Stomach (tissue), 9 donors: Measurements from ENCODE around the gene GFI1B. TPM values are rescaled to one million over a fixed set of nuclear protein-coding genes. Genes with fewer than 3 reads are reported as not detected.
A peak's percentile ranks its signal among the peaks of the same experiment; 100 is the strongest.

Experiments
- DNase-seq, 2 donors: peaks; one replicate each; pipeline versions ENCODE4 v3.0.0 to v3.0.0-alpha.2; 2013 to 2019
- H3K27ac ChIP-seq, 5 donors: fragments of 200-600 bp in 4 of 5; sonication (generic) in 4 of 5; one replicate each; pipeline ENCODE4 v1.5.1; 2013 to 2019; ENCODE audit warnings: mild to moderate bottlenecking in 1 of 5, moderate library complexity in 1 of 5
- H3K27me3 ChIP-seq, 3 donors: fragments of 200-600 bp; sonication (generic); one replicate each; pipeline ENCODE4 v1.5.1; 2017 to 2019; ENCODE audit warnings: mixed run types in 1 of 3
- H3K36me3 ChIP-seq, 4 donors: fragments of 200-600 bp; sonication (generic); 1 replicate in 3 of 4; 2 replicates in 1 of 4; pipeline ENCODE4 v1.5.1; 2016 to 2019
- H3K4me1 ChIP-seq, 4 donors: fragments of 200-600 bp; sonication (generic); one replicate each; pipeline ENCODE4 v1.5.1; 2016 to 2019
- H3K4me3 ChIP-seq, 4 donors: fragments of 200-600 bp; sonication (generic) in 3 of 4; one replicate each; pipeline ENCODE4 v1.5.1; 2016 to 2019; ENCODE audit warnings: mild to moderate bottlenecking in 1 of 4
- H3K9me3 ChIP-seq, 4 donors: fragments of 200-600 bp; sonication (generic); one replicate each; pipeline ENCODE4 v1.5.1; 2016 to 2019
- CTCF ChIP-seq, 7 experiments: fragments of 450-650 bp in 4 of 7; fragments of 200-600 bp in 3 of 7; sonication (generic) in 3 of 7; IDR thresholded peaks; one replicate each; pipeline ENCODE4 v1.5.1; 2016 to 2019; ENCODE audit warnings: antibody characterized with exemption in 7 of 7, control low read depth in 2 of 7, mild to moderate bottlenecking in 1 of 7
- EP300 ChIP-seq: sonication (generic); formaldehyde crosslinking; IDR thresholded peaks from one replicate; pipeline ENCODE4 v1.6.1; 2017; ENCODE audit warnings: antibody characterized with exemption
- POLR2A ChIP-seq, 4 donors: fragments of 450-650 bp; IDR thresholded peaks; one replicate each; pipeline ENCODE4 v1.6.1; 2016; ENCODE audit warnings: antibody characterized with exemption in 4 of 4, control low read depth in 2 of 4, mild to moderate bottlenecking in 1 of 4, moderate library complexity in 1 of 4
- POLR2AphosphoS5 ChIP-seq, 3 donors: sonication (generic); formaldehyde crosslinking; IDR thresholded peaks; one replicate each; pipeline ENCODE4 v1.6.1; 2016; ENCODE audit warnings: antibody characterized with exemption in 3 of 3
- WGBS, 5 donors: extraction: QIAGEN DNeasy Blood & Tissue Kit in 3 of 5; methylation state at CpG; one replicate each; pipeline versions ENCODE4 v1.1.5 to v1.1.7; 2013 to 2018; 5-methylcytosine and 5-hydroxymethylcytosine counted together
- intact Hi-C: fragments of 100-400 bp; cut with DNase I; formaldehyde crosslinking; loops from one replicate; pipeline ENCODE4 v1.15.1; 2023; ENCODE audit warnings: low total_unique reads
- polyA plus RNA-seq, 3 donors: library from polyadenylated mRNA; stranded (reverse); fragments of 200-250 nt; gene quantifications; one replicate each; pipeline ENCODE4 v1.2.3, GENCODE V29; 2013
- total RNA-seq, 5 donors: library from RNA; depleted of rRNA; stranded (reverse); fragments of >200 nt; gene quantifications; one replicate each; pipeline versions ENCODE4 v1.1.0 to v1.2.3, GENCODE V29; 2014 to 2016
- donor health status: healthy with polysubstance abuse.
- donor health status: Bipolar disorder and iron deficiency.
- donor health status: healthy.

GFI1B gene
- total and polyA plus RNA-seq, 8 donors: 1.0 TPM; not detected in 7

GRCh38 chr9:133030317-133031129 lies 52.0 kb downstream of the GFI1B start, which contains the start of gene GTF3C5:
TSS of gene GTF3C5 (plus strand) at chr9:133030997. CDS start at chr9:133031012, 15 bp downstream.
- H3K27me3 ChIP-seq: no peaks in the 10 kb centered on the region
- 0 to 1% (median 0%) methylated on average over 40 to 63 of the region's 63 CpGs for WGBS, 5 donors
- TF ChIP-seq EP300: no peak
- TF ChIP-seq POLR2A (IDR thresholded peaks at IDR 0.05): peak in 1 of 4 donors; percentile 49
- peak in 1 of 7 experiments; percentile 6 for TF ChIP-seq CTCF (IDR thresholded peaks at IDR 0.05)
- TF ChIP-seq POLR2AphosphoS5 (IDR thresholded peaks at IDR 0.05): peak; percentile 61 to 88 (median 73)
- H3K9me3 ChIP-seq: no peaks in the 10 kb centered on the region
- H3K27ac ChIP-seq: peak within 1 kb of the TSS; percentile 89 to 97 (median 94)
- intact Hi-C loops: no loop called here
- peaks cover 18 to 61% (median 47%) of the 10 kb centered on the region in 4 donors for H3K4me1 ChIP-seq
- H3K36me3 ChIP-seq: peaks cover 0 to 13% (median 4%) of the 10 kb centered on the region in 4 donors
- peak; percentile 93 to 98 for DNase-seq
- H3K4me3 ChIP-seq: peak within 1 kb of the TSS; percentile 69 to 94 (median 84)

- intact Hi-C loops: no loop called here
- no peaks in the 10 kb centered on the region for H3K27me3 ChIP-seq
- H3K27ac ChIP-seq: peak overlapping the region; percentile 89 to 97 (median 94)
- 0 to 2% (median 1%) methylated on average over 16 of the region's 16 CpGs for WGBS, 5 donors
- no peaks in the 10 kb centered on the region for H3K9me3 ChIP-seq
- peaks cover 0 to 13% (median 4%) of the 10 kb centered on the region in 4 donors for H3K36me3 ChIP-seq
- TF ChIP-seq EP300: no peak
- TF ChIP-seq POLR2A (IDR thresholded peaks at IDR 0.05): no peak
- no peak for TF ChIP-seq CTCF (IDR thresholded peaks at IDR 0.05)
- TF ChIP-seq POLR2AphosphoS5 (IDR thresholded peaks at IDR 0.05): no peak
- H3K4me3 ChIP-seq: peak overlapping the region; percentile 69 to 94 (median 84)
- H3K4me1 ChIP-seq: peaks cover 18 to 65% (median 48%) of the 10 kb centered on the region in 4 donors
- DNase-seq: no peak
These were observed 52.6 kb downstream of the GFI1B start for GRCh38 chr9:133031130-133031422.

GRCh38 chr9:133031496-133031911 lies 53.0 kb downstream of the GFI1B start:
- H3K27ac ChIP-seq: peak overlapping the region in 4 of 5 donors; percentile 89 to 97 (median 92)
- TF ChIP-seq POLR2A (IDR thresholded peaks at IDR 0.05) (no peak), EP300 (no peak), CTCF (IDR thresholded peaks at IDR 0.05) (no peak), POLR2AphosphoS5 (IDR thresholded peaks at IDR 0.05) (no peak)
- H3K4me1 ChIP-seq: peaks cover 18 to 65% (median 48%) of the 10 kb centered on the region in 4 donors
- 58 to 66% (median 60%) methylated on average over 10 of the region's 10 CpGs for WGBS, 5 donors
- H3K27me3 ChIP-seq: no peaks in the 10 kb centered on the region
- no peak for DNase-seq
- no peaks in the 10 kb centered on the region for H3K9me3 ChIP-seq
- peaks cover 0 to 13% (median 5%) of the 10 kb centered on the region in 4 donors for H3K36me3 ChIP-seq
- peak overlapping the region; percentile 69 to 94 (median 84) for H3K4me3 ChIP-seq
- intact Hi-C loops: no loop called here

- Histone ChIP-seq H3K9me3 (no peaks in the 10 kb centered on the region), H3K27ac (no peak overlapping the region), H3K4me1 (peaks cover 18 to 65% (median 48%) of the 10 kb centered on the region in 4 donors), H3K4me3 (peak overlapping the region in 2 of 4 donors; percentile 69 to 92), H3K36me3 (peaks cover 0 to 13% (median 6%) of the 10 kb centered on the region in 4 donors), H3K27me3 (no peaks in the 10 kb centered on the region)
- TF ChIP-seq EP300 (no peak), CTCF (IDR thresholded peaks at IDR 0.05) (no peak), POLR2A (IDR thresholded peaks at IDR 0.05) (no peak), POLR2AphosphoS5 (IDR thresholded peaks at IDR 0.05) (no peak)
- intact Hi-C loops: no loop called here
- 77 to 88% (median 84%) methylated on average over 10 of the region's 10 CpGs for whole genome bisulfite sequencing, 5 donors
- DNase-seq: no peak
These were observed 53.7 kb downstream of the GFI1B start for GRCh38 chr9:133032171-133032570.
